Heart left ventricle (tissue), 16 donors: ENCODE results near the gene ABCD1. TPM values are rescaled to one million over a fixed set of nuclear protein-coding genes. Genes with fewer than 3 reads are reported as not detected.

Source experiments
- ATAC-seq, 4 donors: fragments of 200-7000 bp; cut with Tn5 transposase; one replicate each; pipeline ENCODE4 v1.9.1; 2020 to 2022; ENCODE audit warnings: moderate library complexity in 4 of 4, mild to moderate bottlenecking in 3 of 4, moderate number of reproducible peaks in 1 of 4
- DNase-seq, 5 donors: peaks; one replicate each; pipeline ENCODE4 v3.0.0-alpha.2; 2020
- H3K27ac ChIP-seq, 12 donors: fragments of 200-600 bp; sonication (generic) in 4 of 12; one replicate each; pipeline versions ENCODE4 v1.5.0 to v1.8.0; 2016 to 2022; ENCODE audit warnings: mild to moderate bottlenecking in 2 of 12
- H3K27me3 ChIP-seq, 9 donors: fragments of 200-600 bp; sonication (generic) in 2 of 9; one replicate each; pipeline versions ENCODE4 v1.5.1 to v1.8.0; 2016 to 2022; ENCODE audit warnings: mild to moderate bottlenecking in 3 of 9
- H3K36me3 ChIP-seq, 9 donors: fragments of 200-600 bp; sonication (generic) in 2 of 9; one replicate each; pipeline versions ENCODE4 v1.5.0 to v1.8.0; 2018 to 2022; ENCODE audit warnings: mild to moderate bottlenecking in 2 of 9
- H3K4me1 ChIP-seq, 12 donors: fragments of 200-600 bp; sonication (generic) in 4 of 12; one replicate each; pipeline versions ENCODE4 v1.5.0 to v1.8.0; 2016 to 2022; ENCODE audit warnings: mild to moderate bottlenecking in 3 of 12
- H3K4me3 ChIP-seq, 12 donors: fragments of 200-600 bp; sonication (generic) in 4 of 12; one replicate each; pipeline versions ENCODE4 v1.5.0 to v1.8.0; 2017 to 2022; ENCODE audit warnings: mild to moderate bottlenecking in 9 of 12, moderate library complexity in 4 of 12
- H3K9me3 ChIP-seq, 12 donors: fragments of 200-600 bp; sonication (generic) in 4 of 12; one replicate each; pipeline versions ENCODE4 v1.5.0 to v1.8.0; 2016 to 2022; ENCODE audit warnings: mild to moderate bottlenecking in 1 of 12
- POLR2A ChIP-seq, 2 donors: fragments of 450-650 bp; IDR thresholded peaks; one replicate each; pipeline ENCODE4 v1.6.1; 2017; ENCODE audit warnings: antibody characterized with exemption in 2 of 2, mild to moderate bottlenecking in 2 of 2, moderate library complexity in 2 of 2
- WGBS, 4 donors: extraction: QIAGEN DNeasy Blood & Tissue Kit in 2 of 4; methylation state at CpG; one replicate each; pipeline versions ENCODE4 v1.1.5 to v1.1.7; 2013 to 2018; 5-methylcytosine and 5-hydroxymethylcytosine counted together
- intact Hi-C, 10 donors: fragments of 100-400 bp; cut with DNase I; formaldehyde crosslinking; loops; one replicate each; pipeline versions ENCODE4 v1.11.1 to v1.14.2; 2022
- polyA plus RNA-seq, 2 donors: library from polyadenylated mRNA; stranded (reverse); fragments of 200-250 nt; gene quantifications; one replicate each; pipeline ENCODE4 v1.2.3, GENCODE V29; 2013
- total RNA-seq, 9 donors: library from RNA; depleted of rRNA in 2 of 9; stranded (reverse); fragments of >200 nt in 2 of 9; fragmentation: NEBNext Ultra II Directional in 3 of 9; extraction: Animal tissue kit (Norgen Biotek cat#: 25700) in 3 of 9; gene quantifications; one replicate each; pipeline versions ENCODE4 v1.1.0 to v1.2.4, GENCODE V29; 2016 to 2023
- TF ChIP-seq, protein P1 (sequence below), 12 donors: fragments of 200-600 bp; sonication (generic) in 4 of 12; IDR thresholded peaks; one replicate each; pipeline versions ENCODE4 v1.5.0 to v1.8.0; 2018 to 2022; ENCODE audit warnings: antibody characterized with exemption in 12 of 12, mild to moderate bottlenecking in 5 of 12
- donor health status: ischemic (EF 13 %, LVEDD 7.1; RV severe dilation, severe dysfunction).
- donor health status: healthy with polysubstance abuse.
- donor health status: DM: no; HTN: yes; CAD: no.
- donor health status: DM: no; HTN: no; CAD: no.
- donor health status: ischemic (EF 25% LVEDD 6.9; RV normal size, moderate dysfunction).
- donor health status: ischemic (EF 25% LVEDD 5.7; RV mildly dilated, moderate dysfunction).
- donor health status: healthy.
- donor health status: DM: yes; HTN: yes; CAD: no.
- donor health status: ischemic (EF 35%, LVEDD 5.7; RV mildly dilated, moderate dysfunction).
- donor health status: nonischemic (EF 11% LVEDD 7.7; RV severe dilation, severe dysfunction).
- donor health status: DM: yes; HTN: yes; CAD: no.
- donor health status: PGD.
- donor health status: ischemic (EF 29% LVEDD 5.4; RV normal size, mild dysfunction).
- donor health status: nonischemic (EF 23%, LVEDD 6.1; RV moderate dilation, normal function).

The ABCD1 gene
- total and polyA plus RNA-seq, 11 donors, result 12.9 to 25.6 (median 15.6) TPM

DNA sequence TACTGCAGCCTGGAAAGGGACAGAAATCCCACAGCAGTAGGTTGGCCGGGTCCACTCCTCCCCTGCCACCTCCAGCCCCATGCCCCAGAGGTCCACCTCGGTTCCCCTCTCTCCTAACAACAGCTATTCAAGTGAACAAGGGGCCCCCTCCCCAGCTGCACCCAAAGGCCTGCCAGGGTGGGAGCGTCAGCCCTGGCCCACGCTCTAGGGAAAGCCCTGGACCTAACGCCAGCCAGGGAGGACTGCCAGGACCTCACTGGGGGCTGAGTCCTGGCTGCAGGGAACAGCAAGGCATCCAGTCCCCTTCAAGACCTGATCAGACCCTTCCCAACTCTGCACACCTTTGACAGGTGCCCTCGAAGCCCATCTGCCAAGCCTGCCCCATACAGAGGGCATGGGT, 23.7 kb upstream of the ABCD1 start:
- intact Hi-C loops, result no loop called here
- H3K4me1 ChIP-seq, result peaks cover 0 to 26% (median 0%) of the 10 kb centered on the region in 12 donors

GRCh38 chrX:153701706-153702105, 22.9 kb upstream of the ABCD1 start:
- ATAC-seq (no peak), DNase-seq (no peak)
- no peaks in the 10 kb centered on the region for H3K27me3 ChIP-seq
- 92 to 99% (median 97%) methylated on average over 7 to 12 of the region's 12 CpGs for WGBS, 4 donors
- intact Hi-C loops, result no loop called here
- peaks cover 0 to 28% (median 3%) of the 10 kb centered on the region in 9 donors for H3K36me3 ChIP-seq
- no peak overlapping the region for H3K4me3 ChIP-seq
- TF ChIP-seq, protein P1, sequence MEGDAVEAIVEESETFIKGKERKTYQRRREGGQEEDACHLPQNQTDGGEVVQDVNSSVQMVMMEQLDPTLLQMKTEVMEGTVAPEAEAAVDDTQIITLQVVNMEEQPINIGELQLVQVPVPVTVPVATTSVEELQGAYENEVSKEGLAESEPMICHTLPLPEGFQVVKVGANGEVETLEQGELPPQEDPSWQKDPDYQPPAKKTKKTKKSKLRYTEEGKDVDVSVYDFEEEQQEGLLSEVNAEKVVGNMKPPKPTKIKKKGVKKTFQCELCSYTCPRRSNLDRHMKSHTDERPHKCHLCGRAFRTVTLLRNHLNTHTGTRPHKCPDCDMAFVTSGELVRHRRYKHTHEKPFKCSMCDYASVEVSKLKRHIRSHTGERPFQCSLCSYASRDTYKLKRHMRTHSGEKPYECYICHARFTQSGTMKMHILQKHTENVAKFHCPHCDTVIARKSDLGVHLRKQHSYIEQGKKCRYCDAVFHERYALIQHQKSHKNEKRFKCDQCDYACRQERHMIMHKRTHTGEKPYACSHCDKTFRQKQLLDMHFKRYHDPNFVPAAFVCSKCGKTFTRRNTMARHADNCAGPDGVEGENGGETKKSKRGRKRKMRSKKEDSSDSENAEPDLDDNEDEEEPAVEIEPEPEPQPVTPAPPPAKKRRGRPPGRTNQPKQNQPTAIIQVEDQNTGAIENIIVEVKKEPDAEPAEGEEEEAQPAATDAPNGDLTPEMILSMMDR (IDR thresholded peaks at IDR 0.05), result no peak
- TF ChIP-seq POLR2A (IDR thresholded peaks at IDR 0.05), result no peak
- H3K4me1 ChIP-seq, result peaks cover 0 to 26% (median 0%) of the 10 kb centered on the region in 12 donors
- peak overlapping the region in 4 of 12 donors; percentile 73 to 82 (median 77) for H3K27ac ChIP-seq
- H3K9me3 ChIP-seq, result no peaks in the 10 kb centered on the region

More for the DNA sequence above, 23.7 kb upstream of the ABCD1 start:
- H3K36me3 ChIP-seq, result peaks cover 0 to 28% (median 3%) of the 10 kb centered on the region in 9 donors
- no peaks in the 10 kb centered on the region for H3K27me3 ChIP-seq
- ATAC-seq (no peak), DNase-seq (peak in 1 of 5 donors; percentile 32)
- no peak for TF ChIP-seq POLR2A (IDR thresholded peaks at IDR 0.05)
- TF ChIP-seq, protein P1 (IDR thresholded peaks at IDR 0.05), result no peak
- H3K4me3 ChIP-seq, result no peak overlapping the region
- 68 to 83% (median 73%) methylated on average over 6 of the region's 6 CpGs for WGBS, 4 donors
- H3K27ac ChIP-seq, result peak overlapping the region in 11 of 12 donors; percentile 55 to 88 (median 75)
- H3K9me3 ChIP-seq, result no peaks in the 10 kb centered on the region

- no peak overlapping the region for H3K4me3 ChIP-seq
- intact Hi-C loops, result no loop called here
- ATAC-seq, result no peak
- WGBS, 4 donors, result 75 to 82% (median 77%) methylated on average over 17 to 23 of the region's 23 CpGs
- H3K4me1 ChIP-seq, result peaks cover 0 to 26% (median 0%) of the 10 kb centered on the region in 12 donors
- H3K27me3 ChIP-seq, result no peaks in the 10 kb centered on the region
- peaks cover 0 to 28% (median 3%) of the 10 kb centered on the region in 9 donors for H3K36me3 ChIP-seq
- DNase-seq, result no peak
- peak overlapping the region in 6 of 12 donors; percentile 35 to 86 (median 79) for H3K27ac ChIP-seq
- TF ChIP-seq POLR2A (IDR thresholded peaks at IDR 0.05), result no peak
- TF ChIP-seq, protein P1 (IDR thresholded peaks at IDR 0.05), result no peak
- H3K9me3 ChIP-seq, result no peaks in the 10 kb centered on the region
Measured at GRCh38 chrX:153702336-153703035, 22.2 kb upstream of the ABCD1 start.

DNA sequence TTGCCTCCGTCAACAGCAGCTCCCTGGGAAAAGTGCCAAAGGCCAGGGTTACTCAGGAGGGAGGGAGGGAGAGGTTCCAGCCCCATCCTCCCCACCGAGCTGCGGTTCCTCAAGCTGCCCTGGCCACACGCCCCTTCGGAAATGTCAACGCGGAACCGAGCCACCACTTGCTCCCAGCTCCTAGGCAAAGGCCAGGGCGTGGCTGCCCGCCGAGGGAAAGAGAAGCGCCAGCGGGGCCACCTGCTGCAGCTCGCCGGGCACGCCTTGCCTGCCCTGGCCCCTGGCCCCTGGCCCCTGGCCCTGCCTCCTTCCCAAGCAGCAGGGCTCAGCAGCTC, 21.7 kb upstream of the ABCD1 start:
- no peak for TF ChIP-seq POLR2A (IDR thresholded peaks at IDR 0.05)
- TF ChIP-seq, protein P1 (IDR thresholded peaks at IDR 0.05), result no peak
- no peak overlapping the region for H3K4me3 ChIP-seq
- no peaks in the 10 kb centered on the region for H3K9me3 ChIP-seq
- peaks cover 0 to 31% (median 0%) of the 10 kb centered on the region in 12 donors for H3K4me1 ChIP-seq
- no peaks in the 10 kb centered on the region for H3K27me3 ChIP-seq
- intact Hi-C loops, result no loop called here
- peak in 2 of 4 donors; percentile 5 to 16 for ATAC-seq
- 45 to 70% (median 58%) methylated on average over 10 to 16 of the region's 16 CpGs for WGBS, 4 donors
- DNase-seq, result peak in 3 of 5 donors; percentile 57 to 84 (median 60)
- peak overlapping the region in 7 of 12 donors; percentile 24 to 86 (median 75) for H3K27ac ChIP-seq
- peaks cover 0 to 25% (median 3%) of the 10 kb centered on the region in 9 donors for H3K36me3 ChIP-seq
